ENCODE data around the gene IQCK. TPM values are rescaled to one million over a fixed set of nuclear protein-coding genes. Genes with fewer than 3 reads are reported as not detected.

The IQCK gene
- total RNA-seq, 5 donors from 2014 or later (not counting 1 experiment from before 2014, with no cell fraction given), result 1.6 to 3.3 (median 2.0) TPM

GRCh38 chr16:19879241-19879792, 161.2 kb downstream of the IQCK start:
- ATAC-seq (replicated peaks in 1 of 4) (no peak), DNase-seq (no peak)
- no peak overlapping the region for H3K27ac Mint-ChIP-seq
- no CpG with 5 or more reads among the region's 13 CpGs for WGBS (ENCODE audit: insufficient coverage)
- Histone ChIP-seq H3K9me3 (no peaks in the 10 kb centered on the region), H3K4me1 (ENCODE audit: control insufficient read depth in 1 of 2, extremely low read depth in 1 of 2, insufficient read depth in 2 of 2, low read length in 2 of 2) (peaks cover 0 to 13% of the 10 kb centered on the region in 2 experiments), H3K36me3 (ENCODE audit: control insufficient read depth in 2 of 2, extremely low read depth in 1 of 2, insufficient read depth in 1 of 2, low read length in 1 of 2) (no peaks in the 10 kb centered on the region), H3K27me3 (replicated peaks in 1 of 2; ENCODE audit: control insufficient read depth in 2 of 2, extremely low read depth in 1 of 2, insufficient read depth in 2 of 2, low read length in 1 of 2) (peaks cover 0 to 45% of the 10 kb centered on the region in 2 experiments), H3K27ac (ENCODE audit: low read length) (no peak overlapping the region), H3K4me3 (ENCODE audit: control insufficient read depth in 1 of 2, extremely low read depth in 1 of 2, low read length in 1 of 2) (no peak overlapping the region)
- H3K4me1 Mint-ChIP-seq, result peaks cover 8 to 25% (median 10%) of the 10 kb centered on the region in 3 donors
- H3K36me3 Mint-ChIP-seq, result no peaks in the 10 kb centered on the region
- POLR2A ChIA-PET, result no interaction called here
- H3K9me3 Mint-ChIP-seq, result no peaks in the 10 kb centered on the region
- no peak overlapping the region for H3K4me3 Mint-ChIP-seq
- H3K27me3 Mint-ChIP-seq, result peaks cover 7 to 18% of the 10 kb centered on the region in 2 donors
- CTCF ChIA-PET, result interaction anchor here in 1 of 2 donors (1.0 kb wide), 1 partner anchor 28 kb away, joined by 3 read pairs; no protein-coding TSS in a partner anchor

- H3K36me3 Mint-ChIP-seq, result no peaks in the 10 kb centered on the region
- H3K4me3 ChIP-seq (ENCODE audit: control insufficient read depth in 1 of 2, extremely low read depth in 1 of 2, low read length in 1 of 2), result no peak overlapping the region
- H3K4me3 Mint-ChIP-seq, result no peak overlapping the region
- H3K9me3 Mint-ChIP-seq, result no peaks in the 10 kb centered on the region
- peaks cover 14 to 29% of the 10 kb centered on the region in 2 donors for H3K27me3 Mint-ChIP-seq
- ChIA-PET POLR2A (no interaction called here), CTCF (no interaction called here)
- H3K4me1 Mint-ChIP-seq, result peaks cover 19 to 31% (median 20%) of the 10 kb centered on the region in 3 donors
- DNase-seq, result no peak
- H3K9me3 ChIP-seq, result no peaks in the 10 kb centered on the region
- no peak overlapping the region for H3K27ac ChIP-seq (ENCODE audit: low read length)
- no CpG with 5 or more reads among the region's 7 CpGs for WGBS (ENCODE audit: insufficient coverage)
- no peak overlapping the region for H3K27ac Mint-ChIP-seq
- no peaks in the 10 kb centered on the region for H3K36me3 ChIP-seq (ENCODE audit: control insufficient read depth in 2 of 2, extremely low read depth in 1 of 2, insufficient read depth in 1 of 2, low read length in 1 of 2)
- no peak for ATAC-seq (replicated peaks in 1 of 4)
- H3K27me3 ChIP-seq (replicated peaks in 1 of 2; ENCODE audit: control insufficient read depth in 2 of 2, extremely low read depth in 1 of 2, insufficient read depth in 2 of 2, low read length in 1 of 2), result peaks cover 0 to 56% of the 10 kb centered on the region in 2 experiments
- H3K4me1 ChIP-seq (ENCODE audit: control insufficient read depth in 1 of 2, extremely low read depth in 1 of 2, insufficient read depth in 2 of 2, low read length in 2 of 2), result peaks cover 0 to 28% of the 10 kb centered on the region in 2 experiments
Observed at GRCh38 chr16:19881028-19881427, 163.0 kb downstream of the IQCK start.

GRCh38 chr16:19881783-19882182, 163.7 kb downstream of the IQCK start:
- no peaks in the 10 kb centered on the region for H3K36me3 Mint-ChIP-seq
- no peak overlapping the region for H3K4me3 Mint-ChIP-seq
- ChIA-PET CTCF (interaction anchor here in 1 of 2 donors (0.7 kb wide), 2 partner anchors 272 to 284 kb away, joined by 3 read pairs; no protein-coding TSS in a partner anchor), POLR2A (no interaction called here)
- Histone ChIP-seq H3K4me1 (ENCODE audit: control insufficient read depth in 1 of 2, extremely low read depth in 1 of 2, insufficient read depth in 2 of 2, low read length in 2 of 2) (peaks cover 2 to 34% of the 10 kb centered on the region in 2 experiments), H3K36me3 (ENCODE audit: control insufficient read depth in 2 of 2, extremely low read depth in 1 of 2, insufficient read depth in 1 of 2, low read length in 1 of 2) (no peaks in the 10 kb centered on the region), H3K4me3 (ENCODE audit: control insufficient read depth in 1 of 2, extremely low read depth in 1 of 2, low read length in 1 of 2) (no peak overlapping the region), H3K27ac (ENCODE audit: low read length) (no peak overlapping the region), H3K9me3 (no peaks in the 10 kb centered on the region), H3K27me3 (replicated peaks in 1 of 2; ENCODE audit: control insufficient read depth in 2 of 2, extremely low read depth in 1 of 2, insufficient read depth in 2 of 2, low read length in 1 of 2) (peaks cover 0 to 59% of the 10 kb centered on the region in 2 experiments)
- WGBS (ENCODE audit: insufficient coverage), result 72% methylated on average over 6 of the region's 6 CpGs
- DNase-seq, result no peak
- H3K27me3 Mint-ChIP-seq, result peaks cover 16 to 31% of the 10 kb centered on the region in 2 donors
- no peak overlapping the region for H3K27ac Mint-ChIP-seq
- no peak for ATAC-seq (replicated peaks in 1 of 4)
- no peaks in the 10 kb centered on the region for H3K9me3 Mint-ChIP-seq
- peaks cover 25 to 31% (median 25%) of the 10 kb centered on the region in 3 donors for H3K4me1 Mint-ChIP-seq

- CTCF ChIA-PET, result interaction anchor here in 1 of 2 donors (0.7 kb wide), 3 partner anchors 272 to 284 kb away, joined by 3 read pairs; no protein-coding TSS in a partner anchor
- H3K27me3 Mint-ChIP-seq, result peaks cover 16 to 31% of the 10 kb centered on the region in 2 donors
- Histone ChIP-seq H3K4me1 (ENCODE audit: control insufficient read depth in 1 of 2, extremely low read depth in 1 of 2, insufficient read depth in 2 of 2, low read length in 2 of 2) (peaks cover 2 to 34% of the 10 kb centered on the region in 2 experiments), H3K36me3 (ENCODE audit: control insufficient read depth in 2 of 2, extremely low read depth in 1 of 2, insufficient read depth in 1 of 2, low read length in 1 of 2) (no peaks in the 10 kb centered on the region), H3K9me3 (no peaks in the 10 kb centered on the region), H3K4me3 (ENCODE audit: control insufficient read depth in 1 of 2, extremely low read depth in 1 of 2, low read length in 1 of 2) (no peak overlapping the region), H3K27ac (ENCODE audit: low read length) (no peak overlapping the region), H3K27me3 (replicated peaks in 1 of 2; ENCODE audit: control insufficient read depth in 2 of 2, extremely low read depth in 1 of 2, insufficient read depth in 2 of 2, low read length in 1 of 2) (peaks cover 0 to 59% of the 10 kb centered on the region in 2 experiments)
- no peaks in the 10 kb centered on the region for H3K36me3 Mint-ChIP-seq
- H3K9me3 Mint-ChIP-seq, result no peaks in the 10 kb centered on the region
- 41% methylated on average over 7 of the region's 9 CpGs for WGBS (ENCODE audit: insufficient coverage)
- DNase-seq, result no peak
- POLR2A ChIA-PET, result no interaction called here
- ATAC-seq (replicated peaks in 1 of 4), result no peak
- no peak overlapping the region for H3K27ac Mint-ChIP-seq
- peaks cover 25 to 30% (median 25%) of the 10 kb centered on the region in 3 donors for H3K4me1 Mint-ChIP-seq
- H3K4me3 Mint-ChIP-seq, result peak overlapping the region in 1 of 3 donors; percentile 92
Observed at GRCh38 chr16:19882186-19882585, 164.1 kb downstream of the IQCK start.

GRCh38 chr16:19882646-19883045, 164.6 kb downstream of the IQCK start:
- ChIA-PET POLR2A (no interaction called here), CTCF (interaction anchor here in 1 of 2 donors (0.7 kb wide), 2 partner anchors 278 to 285 kb away, joined by 3 read pairs; no protein-coding TSS in a partner anchor)
- no peaks in the 10 kb centered on the region for H3K36me3 Mint-ChIP-seq
- H3K4me3 Mint-ChIP-seq, result peak overlapping the region; percentile 50 to 92 (median 59)
- ATAC-seq (replicated peaks in 1 of 4) (no peak), DNase-seq (no peak)
- WGBS (ENCODE audit: insufficient coverage), result 61% methylated on average over 2 of the region's 3 CpGs
- Histone ChIP-seq H3K9me3 (no peaks in the 10 kb centered on the region), H3K4me3 (ENCODE audit: control insufficient read depth in 1 of 2, extremely low read depth in 1 of 2, low read length in 1 of 2) (no peak overlapping the region), H3K27ac (ENCODE audit: low read length) (no peak overlapping the region), H3K27me3 (replicated peaks in 1 of 2; ENCODE audit: control insufficient read depth in 2 of 2, extremely low read depth in 1 of 2, insufficient read depth in 2 of 2, low read length in 1 of 2) (peaks cover 0 to 59% of the 10 kb centered on the region in 2 experiments), H3K4me1 (ENCODE audit: control insufficient read depth in 1 of 2, extremely low read depth in 1 of 2, insufficient read depth in 2 of 2, low read length in 2 of 2) (peaks cover 2 to 34% of the 10 kb centered on the region in 2 experiments), H3K36me3 (ENCODE audit: control insufficient read depth in 2 of 2, extremely low read depth in 1 of 2, insufficient read depth in 1 of 2, low read length in 1 of 2) (no peaks in the 10 kb centered on the region)
- no peak overlapping the region for H3K27ac Mint-ChIP-seq
- H3K4me1 Mint-ChIP-seq, result peaks cover 25 to 30% (median 25%) of the 10 kb centered on the region in 3 donors
- no peaks in the 10 kb centered on the region for H3K9me3 Mint-ChIP-seq
- H3K27me3 Mint-ChIP-seq, result peaks cover 16 to 31% of the 10 kb centered on the region in 2 donors

- ATAC-seq (replicated peaks in 1 of 4), result no peak
- CTCF ChIA-PET, result interaction anchor here in 1 of 2 donors (0.7 to 1.3 kb wide), 3 partner anchors 282 to 1082 kb away, joined by 4 to 5 read pairs (median 5); no protein-coding TSS in a partner anchor
- Mint-ChIP-seq H3K27me3 (peaks cover 16 to 31% of the 10 kb centered on the region in 2 donors), H3K9me3 (no peaks in the 10 kb centered on the region), H3K4me1 (peaks cover 25 to 30% (median 25%) of the 10 kb centered on the region in 3 donors), H3K4me3 (peak overlapping the region; percentile 65 to 92 (median 73)), H3K27ac (no peak overlapping the region), H3K36me3 (no peaks in the 10 kb centered on the region)
- Histone ChIP-seq H3K9me3 (no peaks in the 10 kb centered on the region), H3K4me1 (ENCODE audit: control insufficient read depth in 1 of 2, extremely low read depth in 1 of 2, insufficient read depth in 2 of 2, low read length in 2 of 2) (peaks cover 2 to 34% of the 10 kb centered on the region in 2 experiments), H3K27ac (ENCODE audit: low read length) (no peak overlapping the region), H3K27me3 (replicated peaks in 1 of 2; ENCODE audit: control insufficient read depth in 2 of 2, extremely low read depth in 1 of 2, insufficient read depth in 2 of 2, low read length in 1 of 2) (peaks cover 0 to 56% of the 10 kb centered on the region in 2 experiments), H3K4me3 (ENCODE audit: control insufficient read depth in 1 of 2, extremely low read depth in 1 of 2, low read length in 1 of 2) (peak overlapping the region; percentile 42 to 50), H3K36me3 (ENCODE audit: control insufficient read depth in 2 of 2, extremely low read depth in 1 of 2, insufficient read depth in 1 of 2, low read length in 1 of 2) (no peaks in the 10 kb centered on the region)
- peak in 6 of 35 experiments; percentile 3 to 26 (median 7) for DNase-seq
- POLR2A ChIA-PET, result no interaction called here
- 8% methylated on average over 33 of the region's 35 CpGs for WGBS (ENCODE audit: insufficient coverage)
Observed at GRCh38 chr16:19883296-19883965, 165.4 kb downstream of the IQCK start.
